Common myeloid progenitor, CD34-positive (primary cell): ENCODE results near the gene ZNF451.

Source experiments
- CTCF ChIA-PET: fragments of 350-600 bp; sonication (Branson Sonifier 250); formaldehyde crosslinking; loops from one replicate; lab custom pipeline; 2021; ENCODE audit warnings: antibody characterized with exemption; lab: Charles Lee
- POLR2A ChIA-PET: fragments of 350-600 bp; sonication (Branson Sonifier 250); formaldehyde crosslinking; loops from one replicate; lab custom pipeline; 2021; ENCODE audit warnings: antibody characterized with exemption; lab: Charles Lee
- DNase-seq, 3 donors: peaks; one replicate each; pipeline versions ENCODE4 v3.0.0 to v3.0.0-alpha.2; 2013
- H3K27ac ChIP-seq, 2 experiments: 1 replicate in 1 of 2; 2 replicates in 1 of 2; pipeline ENCODE4 v1.7.0; 2013; ENCODE audit warnings: inconsistent platforms in 2 of 2, low read length in 2 of 2, mild to moderate bottlenecking in 2 of 2, low read depth in 1 of 2, moderate library complexity in 1 of 2; ENCODE audit not compliant: severe bottlenecking in 2 of 2, insufficient read depth in 1 of 2, poor library complexity in 1 of 2
- H3K27me3 ChIP-seq, 5 experiments: replicated peaks in 2 of 5; 1 replicate in 3 of 5; 2 replicates in 2 of 5; pipeline versions ENCODE4 v1.6.1 to v1.7.0; 2013; ENCODE audit warnings: low read length in 4 of 5, mild to moderate bottlenecking in 2 of 5, moderate library complexity in 2 of 5, inconsistent platforms in 1 of 5; ENCODE audit not compliant: insufficient read depth in 5 of 5, control insufficient read depth in 4 of 5
- H3K36me3 ChIP-seq, 4 experiments: 1 replicate in 2 of 4; 2 replicates in 2 of 4; pipeline versions ENCODE4 v1.6.1 to v1.7.0; 2013; ENCODE audit warnings: low read length in 3 of 4, control low read depth in 1 of 4, mild to moderate bottlenecking in 1 of 4; ENCODE audit not compliant: control insufficient read depth in 4 of 4, insufficient read depth in 4 of 4
- H3K4me1 ChIP-seq, 4 experiments: 1 replicate in 3 of 4; 2 replicates in 1 of 4; pipeline versions ENCODE4 v1.6.1 to v1.7.1; 2013; ENCODE audit warnings: low read length in 3 of 4, mild to moderate bottlenecking in 3 of 4, control low read depth in 1 of 4, inconsistent platforms in 1 of 4, moderate library complexity in 1 of 4; ENCODE audit not compliant: control insufficient read depth in 4 of 4, insufficient read depth in 4 of 4; ENCODE audit errors: control extremely low read depth in 1 of 4
- H3K4me3 ChIP-seq, 7 experiments: 1 replicate in 4 of 7; 2 replicates in 3 of 7; pipeline versions ENCODE4 v1.5.1 to v1.7.0; 2013; ENCODE audit warnings: mild to moderate bottlenecking in 7 of 7, low read length in 6 of 7, moderate library complexity in 6 of 7, inconsistent platforms in 2 of 7, low read depth in 2 of 7, control low read depth in 1 of 7; ENCODE audit not compliant: insufficient read depth in 4 of 7, control insufficient read depth in 1 of 7; ENCODE audit errors: extremely low read depth in 1 of 7
- H3K9me3 ChIP-seq, 5 experiments: 1 replicate in 4 of 5; 2 replicates in 1 of 5; pipeline versions ENCODE4 v1.6.1 to v1.7.1; 2013; ENCODE audit warnings: low read length in 4 of 5, mild to moderate bottlenecking in 2 of 5, inconsistent platforms in 1 of 5, low read depth in 1 of 5, moderate library complexity in 1 of 5; ENCODE audit not compliant: control insufficient read depth in 4 of 5, insufficient read depth in 2 of 5; ENCODE audit errors: control extremely low read depth in 1 of 5
- WGBS: methylation state at CpG from one replicate; pipeline ENCODE4 v1.1.5; 2013; ENCODE audit not compliant: insufficient coverage; 5-methylcytosine and 5-hydroxymethylcytosine counted together

The ZNF451 gene

DNA sequence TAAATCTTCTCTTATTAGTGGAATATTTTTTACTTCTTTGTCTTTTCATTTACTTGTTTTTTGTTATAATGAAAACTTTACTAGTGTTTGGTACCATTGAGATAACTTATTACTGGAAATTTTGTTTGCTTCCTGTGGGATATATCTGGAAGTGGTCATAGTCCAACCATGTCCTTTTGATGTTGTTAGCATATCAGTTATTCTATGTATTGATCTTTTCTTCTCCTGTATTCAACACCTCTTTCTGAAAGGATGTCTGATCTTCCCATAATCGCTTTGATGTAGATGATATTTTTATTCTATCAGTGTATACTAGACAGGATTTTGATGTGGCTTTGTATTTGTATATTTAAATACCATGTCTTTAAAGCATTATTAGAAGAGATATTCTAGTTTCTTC, 17.0 kb downstream of the ZNF451 start:
- no CpG with 5 or more reads among the region's 1 CpG for WGBS
- Histone ChIP-seq H3K27me3 (no peaks in the 10 kb centered on the region), H3K9me3 (no peaks in the 10 kb centered on the region), H3K27ac (no peak overlapping the region), H3K4me1 (peaks cover 0 to 19% (median 11%) of the 10 kb centered on the region in 4 experiments), H3K36me3 (peaks cover 11 to 20% (median 15%) of the 10 kb centered on the region in 4 experiments), H3K4me3 (no peak overlapping the region)
- no peak for DNase-seq
- POLR2A ChIA-PET, result no interaction called here
- CTCF ChIA-PET, result no interaction called here

DNA sequence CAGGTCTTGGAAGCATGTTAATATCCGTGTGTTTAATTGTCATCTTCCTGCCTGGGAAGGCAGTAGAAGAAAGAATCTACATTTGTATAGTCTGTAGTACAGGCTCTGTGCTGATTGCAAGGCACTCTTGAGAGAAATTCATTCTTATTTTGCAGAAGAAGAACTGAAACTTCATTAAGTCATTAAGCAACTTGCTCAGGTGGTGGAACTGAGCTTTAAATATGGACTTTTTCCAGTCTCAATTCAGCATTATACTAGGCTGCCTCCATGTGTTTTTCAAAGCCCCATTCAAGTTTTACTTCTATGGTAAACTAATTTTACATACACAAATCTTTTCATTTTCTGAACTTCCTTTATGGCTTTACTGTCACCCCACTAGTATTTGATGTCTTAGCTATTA, 18.7 kb downstream of the ZNF451 start:
- Histone ChIP-seq H3K27me3 (no peaks in the 10 kb centered on the region), H3K4me1 (peaks cover 0 to 13% (median 6%) of the 10 kb centered on the region in 4 experiments), H3K4me3 (no peak overlapping the region), H3K9me3 (no peaks in the 10 kb centered on the region), H3K36me3 (peaks cover 2 to 7% (median 4%) of the 10 kb centered on the region in 4 experiments), H3K27ac (no peak overlapping the region)
- ChIA-PET POLR2A (no interaction called here), CTCF (interaction anchor here (0.5 kb wide), 1 partner anchor 10 kb away, joined by 3 read pairs; no protein-coding TSS in a partner anchor)
- DNase-seq, result no peak
- WGBS, result 100% methylated on average over 1 of the region's 1 CpG

DNA sequence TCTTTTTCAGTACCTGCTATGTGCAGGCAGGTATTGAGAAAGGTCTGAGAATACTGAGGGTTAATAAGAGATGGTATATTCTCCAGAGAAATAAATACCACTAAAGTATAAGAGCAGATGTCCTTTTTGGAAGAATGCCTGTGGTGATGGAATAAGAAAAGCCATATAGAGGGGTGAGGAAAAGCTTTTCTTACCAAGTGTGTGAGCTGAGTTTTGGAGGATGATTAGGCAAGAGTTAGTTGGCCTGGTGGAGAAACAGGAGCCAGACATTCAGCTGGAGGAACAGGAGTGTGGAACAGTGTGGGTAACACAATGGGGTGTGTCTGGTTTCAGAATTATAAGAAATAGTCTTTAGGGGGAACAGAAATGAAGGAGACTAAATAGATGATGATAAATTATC, 19.9 kb downstream of the ZNF451 start:
- peaks cover 0 to 2% (median under 1%) of the 10 kb centered on the region in 4 experiments for H3K4me1 ChIP-seq
- no peaks in the 10 kb centered on the region for H3K27me3 ChIP-seq
- no peak overlapping the region for H3K27ac ChIP-seq
- peaks cover 2 to 7% (median 4%) of the 10 kb centered on the region in 4 experiments for H3K36me3 ChIP-seq
- no peaks in the 10 kb centered on the region for H3K9me3 ChIP-seq
- POLR2A ChIA-PET, result no interaction called here
- CTCF ChIA-PET, result interaction anchor here (0.9 kb wide), 1 partner anchor 15 kb away, joined by 4 read pairs; no protein-coding TSS in a partner anchor
- no peak overlapping the region for H3K4me3 ChIP-seq
- DNase-seq, result no peak

DNA sequence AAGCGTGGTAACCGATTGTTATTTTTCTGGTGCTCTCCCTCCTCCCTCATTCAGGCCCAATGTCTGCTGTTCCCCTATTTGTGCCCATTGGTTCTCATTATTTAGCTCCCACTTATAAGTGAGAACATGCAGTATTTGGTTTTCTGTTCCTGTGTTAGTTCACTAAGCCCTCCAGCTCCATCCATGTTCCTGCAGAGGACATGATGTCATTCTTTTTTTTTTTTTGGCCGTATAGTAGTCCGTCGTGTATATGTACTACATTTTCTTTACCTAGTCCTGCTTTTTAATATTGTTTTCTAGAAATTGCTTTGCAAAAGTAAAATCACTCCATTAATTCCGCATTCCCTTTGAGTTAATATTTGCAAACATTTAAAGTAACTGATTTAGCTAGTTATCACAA, 23.1 kb downstream of the ZNF451 start:
- no peak for DNase-seq
- Histone ChIP-seq H3K27me3 (no peaks in the 10 kb centered on the region), H3K9me3 (no peaks in the 10 kb centered on the region), H3K36me3 (peaks cover 2 to 10% (median 3%) of the 10 kb centered on the region in 4 experiments), H3K4me3 (no peak overlapping the region), H3K27ac (no peak overlapping the region), H3K4me1 (no peaks in the 10 kb centered on the region)
- 100% methylated on average over 2 of the region's 6 CpGs for WGBS
- ChIA-PET CTCF (interaction anchor here (0.9 to 2.3 kb wide), 3 partner anchors 10 to 209 kb away, joined by 3 to 6 read pairs (median 4); no protein-coding TSS in a partner anchor), POLR2A (no interaction called here)

DNA sequence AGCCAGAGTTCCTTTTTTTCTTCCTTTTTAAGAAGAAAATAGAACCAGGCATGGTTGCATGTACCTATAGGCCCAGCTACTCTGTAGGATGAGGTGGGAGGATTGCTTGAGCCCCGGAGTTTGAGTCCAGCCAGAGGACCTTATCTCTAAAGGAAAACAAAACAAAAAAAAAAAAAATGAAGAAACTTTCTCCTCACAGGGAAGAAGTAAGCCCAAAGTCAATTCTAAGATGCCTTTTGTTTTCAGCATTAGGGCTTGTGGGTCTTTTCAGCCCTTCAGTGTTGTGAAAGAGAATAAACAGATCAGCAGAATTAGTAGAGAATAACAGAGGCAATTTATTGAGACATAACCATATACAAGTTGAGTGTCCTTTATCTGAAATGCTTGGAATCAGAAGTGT, 26.8 kb downstream of the ZNF451 start:
- WGBS, result no CpG with 5 or more reads among the region's 1 CpG
- Histone ChIP-seq H3K4me1 (no peaks in the 10 kb centered on the region), H3K27ac (no peak overlapping the region), H3K9me3 (peaks cover 0 to 1% (median 0%) of the 10 kb centered on the region in 5 experiments), H3K4me3 (no peak overlapping the region), H3K36me3 (peaks cover 0 to 5% (median 1%) of the 10 kb centered on the region in 4 experiments), H3K27me3 (no peaks in the 10 kb centered on the region)
- POLR2A ChIA-PET, result no interaction called here
- no peak for DNase-seq
- CTCF ChIA-PET, result interaction anchor here (0.6 to 0.7 kb wide), 3 partner anchors 91 to 845 kb away, joined by 3 to 5 read pairs (median 4); no protein-coding TSS in a partner anchor

DNA sequence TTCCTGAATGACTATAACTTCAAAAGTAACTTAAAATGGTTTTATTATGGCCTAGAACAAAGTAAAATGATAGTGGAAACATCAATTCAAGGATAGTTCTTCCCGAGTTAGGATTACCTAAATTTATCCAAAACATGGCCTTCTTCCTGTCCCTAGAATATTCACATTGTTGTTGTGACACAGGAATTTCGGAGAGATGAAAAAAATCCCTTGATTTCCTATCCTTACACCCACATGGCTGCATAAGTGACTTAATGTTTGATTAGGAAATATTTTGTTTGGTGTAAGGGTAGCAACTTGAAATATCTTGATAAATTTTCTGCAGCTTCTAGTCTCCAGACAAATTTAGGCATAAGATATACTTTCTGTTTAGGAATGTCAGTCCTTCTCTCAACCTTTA, 27.8 kb downstream of the ZNF451 start:
- no CpG with 5 or more reads among the region's 2 CpGs for WGBS
- H3K4me3 ChIP-seq, result no peak overlapping the region
- no peaks in the 10 kb centered on the region for H3K27me3 ChIP-seq
- ChIA-PET CTCF (no interaction called here), POLR2A (no interaction called here)
- H3K27ac ChIP-seq, result no peak overlapping the region
- peaks cover 0 to 13% (median 1%) of the 10 kb centered on the region in 4 experiments for H3K36me3 ChIP-seq
- H3K9me3 ChIP-seq, result peaks cover 0 to 4% (median 2%) of the 10 kb centered on the region in 5 experiments
- H3K4me1 ChIP-seq, result no peaks in the 10 kb centered on the region
- no peak for DNase-seq

DNA sequence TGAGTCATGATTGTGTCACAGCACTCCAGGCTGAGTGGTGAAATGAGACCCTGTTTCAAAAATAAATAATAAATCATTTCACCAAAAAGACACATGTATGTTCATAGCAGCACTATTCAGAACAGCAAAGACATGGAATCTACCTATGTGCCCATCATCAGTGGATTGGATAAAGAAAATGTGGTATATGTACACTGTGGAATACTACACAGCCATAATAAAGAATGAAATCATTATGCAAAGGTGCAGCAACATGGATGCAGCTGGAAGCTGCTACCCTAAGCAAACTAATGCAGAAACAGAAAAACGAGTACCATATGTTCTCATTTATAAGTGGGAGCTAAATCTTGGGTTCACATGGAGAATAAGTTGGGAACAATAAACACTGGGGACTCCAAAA, 33.1 kb downstream of the ZNF451 start:
- H3K27ac ChIP-seq, result no peak overlapping the region
- H3K9me3 ChIP-seq, result peaks cover 2 to 8% (median 5%) of the 10 kb centered on the region in 5 experiments
- peaks cover 2 to 16% (median 3%) of the 10 kb centered on the region in 4 experiments for H3K36me3 ChIP-seq
- ChIA-PET POLR2A (no interaction called here), CTCF (interaction anchor here (1.5 kb wide), 1 partner anchor 31 kb away, joined by 3 read pairs; no protein-coding TSS in a partner anchor)
- H3K4me3 ChIP-seq, result no peak overlapping the region
- DNase-seq, result no peak
- no peaks in the 10 kb centered on the region for H3K4me1 ChIP-seq
- no peaks in the 10 kb centered on the region for H3K27me3 ChIP-seq
- no CpG with 5 or more reads among the region's 1 CpG for WGBS
